Epithelial cell of proximal tubule (primary cell): Measurements from ENCODE around the gene RIMS4. TPM values are rescaled to one million over a fixed set of nuclear protein-coding genes. Genes with fewer than 3 reads are reported as not detected.

Experiments used
- DNase-seq: peaks from one replicate; pipeline ENCODE4 v3.0.0-alpha.2; 2011; ENCODE audit warnings: low read depth
- H3K4me3 ChIP-seq: 2 replicates; pipeline ENCODE4 v1.5.1; 2011; ENCODE audit warnings: low read depth, mild to moderate bottlenecking, low read length
- CTCF ChIP-seq: conservative IDR thresholded peaks from 2 replicates; pipeline ENCODE4 v1.5.1; 2012; ENCODE audit warnings: low read depth, mild to moderate bottlenecking, low read length
- total RNA-seq: library from RNA; depleted of rRNA; stranded (reverse); fragments of >200 nt; gene quantifications from 2 replicates; pipeline ENCODE4 v1.2.3, GENCODE V29; 2015

The RIMS4 gene
- total RNA-seq, 1 donor from 2014 or later = not detected

DNA sequence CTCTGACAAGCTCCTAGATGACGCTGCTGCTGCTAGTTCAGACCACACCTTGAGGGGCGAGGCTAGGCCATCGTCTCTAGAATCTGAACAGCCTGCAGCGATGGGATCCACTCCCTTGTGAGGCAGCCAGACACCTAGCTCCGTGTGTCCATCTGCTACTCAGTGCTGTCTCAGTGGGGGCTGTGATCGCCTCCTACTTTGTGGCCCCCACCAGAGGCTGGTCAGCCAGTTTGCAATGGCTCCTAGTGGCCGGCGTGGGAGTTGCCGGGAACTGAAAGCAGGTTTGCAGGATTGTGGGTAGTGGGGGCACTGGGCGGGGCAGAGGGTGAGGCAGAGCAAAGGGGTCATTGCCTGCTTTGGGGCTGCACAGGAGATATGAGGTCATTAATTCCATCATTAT, 92.4 kb downstream of the RIMS4 start:
- TF ChIP-seq CTCF = peak; percentile 44
- DNase-seq = no peak

DNA sequence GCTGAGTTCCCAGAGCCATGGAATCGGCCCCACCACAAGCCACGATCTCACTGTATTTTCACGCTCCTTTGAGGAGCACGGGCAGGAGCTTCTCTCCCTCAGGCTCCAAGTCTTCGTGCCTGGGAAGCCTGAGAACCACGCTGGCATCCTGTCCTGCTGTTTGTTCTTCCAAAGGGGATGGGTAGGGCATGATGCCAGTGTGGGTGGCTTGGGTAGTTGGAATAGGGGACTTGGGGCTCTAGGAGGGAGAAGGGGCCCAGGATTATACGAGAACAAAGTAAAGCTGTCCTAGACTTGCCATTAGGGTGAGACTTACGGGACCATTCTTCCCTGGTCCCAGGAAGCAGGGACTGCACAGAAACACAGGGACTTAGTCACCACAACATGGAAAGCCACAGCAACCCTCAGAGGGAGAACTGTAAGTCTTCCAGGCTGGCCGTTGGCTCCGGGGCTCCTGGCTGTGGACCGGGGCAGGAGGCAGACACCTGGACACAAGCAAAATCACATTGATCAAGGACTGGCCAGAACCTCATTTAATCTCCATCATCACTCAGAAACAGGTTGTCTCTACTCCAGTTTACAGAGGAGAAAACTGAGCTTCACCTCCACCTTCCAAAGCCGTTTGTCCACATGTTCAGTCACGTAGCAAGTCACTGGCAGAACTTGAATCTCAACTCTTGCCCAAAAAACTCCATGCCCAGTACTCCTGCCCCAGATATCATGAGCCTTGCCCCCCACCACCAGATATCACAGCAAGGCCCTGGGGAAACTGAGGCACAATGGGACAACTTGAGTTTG, 93.8 kb downstream of the RIMS4 start:
- TF ChIP-seq CTCF = no peak
- H3K4me3 ChIP-seq = no peak overlapping the region
- DNase-seq = no peak

More for the DNA sequence above, 92.4 kb downstream of the RIMS4 start:
- no peak overlapping the region for H3K4me3 ChIP-seq

DNA sequence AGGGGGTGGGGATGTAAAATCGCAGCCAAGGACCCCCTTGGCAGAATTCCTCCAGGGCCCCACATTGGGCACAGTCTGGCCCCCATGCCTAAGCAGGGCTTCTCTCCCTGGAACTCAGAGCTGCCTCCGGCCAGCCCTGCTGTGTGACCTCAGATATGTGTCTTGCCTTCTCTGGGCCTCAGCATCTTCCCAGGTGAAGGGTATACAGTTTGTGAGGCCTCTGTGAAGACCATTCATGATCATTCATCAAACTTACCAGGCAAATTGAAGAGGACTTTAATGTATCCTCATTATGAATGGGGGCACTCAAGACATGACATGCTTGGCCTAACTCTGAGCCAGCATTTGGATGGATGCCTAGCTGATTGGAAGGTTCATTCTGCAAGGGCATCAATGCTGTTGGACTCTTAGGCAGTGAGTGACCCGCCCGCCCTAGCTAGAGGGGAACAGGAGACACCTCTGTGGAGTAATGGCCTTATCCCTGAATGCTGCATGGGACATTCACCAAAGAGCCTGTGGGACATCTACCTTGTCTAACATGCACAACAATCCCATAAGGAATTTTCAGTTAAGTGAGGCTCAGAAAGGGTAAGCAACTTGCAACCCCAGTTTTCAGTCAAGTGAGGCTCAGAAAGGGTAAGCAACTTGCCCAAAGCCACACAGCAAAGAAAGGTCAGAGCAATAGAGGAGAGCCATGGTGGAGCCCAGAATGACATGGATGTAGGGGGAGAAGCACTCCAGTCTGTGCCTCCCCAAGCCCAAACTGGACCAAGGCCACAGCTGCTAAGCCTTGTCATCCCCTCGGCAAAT, 94.6 kb downstream of the RIMS4 start:
- no peak for DNase-seq
- no peak for TF ChIP-seq CTCF
- no peak overlapping the region for H3K4me3 ChIP-seq

- no peak for TF ChIP-seq CTCF
- DNase-seq = no peak
- no peak within 1 kb of the TSS for H3K4me3 ChIP-seq
These were observed 95.4 kb downstream of the RIMS4 start, which contains the start of gene CCN5 for GRCh38 chr20:44714701-44715498. Gene CCN5 (plus strand): TSS chr20:44715369. CDS start chr20:44715391, 22 bp downstream.

DNA sequence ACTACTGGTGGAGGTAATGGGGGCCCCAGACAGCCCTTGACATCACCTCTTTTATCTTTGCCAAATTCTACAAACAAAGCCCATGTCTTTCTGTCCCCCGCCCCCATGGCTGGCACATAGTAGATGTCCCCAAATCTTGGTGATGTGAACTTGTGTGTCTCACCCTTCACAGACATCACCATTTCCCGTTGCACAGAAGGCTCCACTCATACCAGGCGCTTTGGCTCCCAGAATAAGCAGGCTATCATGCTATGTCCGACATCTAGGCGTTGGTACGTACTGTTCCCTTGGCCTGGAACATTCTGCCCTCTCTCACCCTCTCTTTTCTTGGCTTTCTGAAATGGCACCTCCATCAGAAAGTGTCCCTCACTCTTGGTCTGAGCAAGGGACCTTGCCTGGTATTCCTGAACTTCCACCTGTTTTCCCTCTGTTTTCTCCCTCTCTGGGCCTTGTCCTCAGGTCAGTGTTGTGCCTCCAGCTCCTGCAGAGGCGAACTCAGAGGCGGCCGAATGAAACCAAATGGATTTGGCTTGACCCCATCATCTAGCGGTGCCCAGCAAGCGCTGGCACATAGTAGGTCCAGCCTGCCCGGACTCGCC, 96.1 kb downstream of the RIMS4 start:
- TF ChIP-seq CTCF = no peak
- H3K4me3 ChIP-seq = no peak overlapping the region
- DNase-seq = no peak

DNA sequence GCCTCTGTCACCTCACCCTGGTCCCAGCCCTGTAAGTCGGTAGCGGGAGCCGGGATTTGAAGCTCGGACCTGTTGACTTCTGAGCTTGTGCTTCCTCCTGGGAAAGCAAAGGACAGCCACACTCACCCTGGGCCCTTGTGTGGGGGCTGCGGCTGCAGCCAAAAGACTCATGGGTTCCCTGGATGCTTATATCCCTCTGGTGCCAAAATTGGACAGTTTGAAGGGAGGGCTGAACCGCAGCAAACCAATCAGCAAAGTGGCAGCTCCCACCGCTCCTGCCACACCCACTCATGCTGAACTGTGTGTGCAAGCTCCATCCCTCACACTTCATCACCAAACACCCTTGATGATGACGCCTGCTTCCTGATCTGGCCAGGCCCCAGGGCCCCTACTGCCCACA, 99.1 kb downstream of the RIMS4 start:
- DNase-seq = no peak
- no peak for TF ChIP-seq CTCF
- no peak overlapping the region for H3K4me3 ChIP-seq
